Stomach (tissue), 4 donors: ENCODE data around the gene TRIM9.
A peak's percentile ranks its signal among the peaks of the same experiment; 100 is the strongest.

Experiments
- CTCF ChIP-seq, 7 experiments: fragments of 450-650 bp in 4 of 7; fragments of 200-600 bp in 3 of 7; sonication (generic) in 3 of 7; IDR thresholded peaks; one replicate each; pipeline ENCODE4 v1.5.1; 2016 to 2019; ENCODE audit warnings: antibody characterized with exemption in 7 of 7, control low read depth in 2 of 7, mild to moderate bottlenecking in 1 of 7
- POLR2A ChIP-seq, 4 donors: fragments of 450-650 bp; IDR thresholded peaks; one replicate each; pipeline ENCODE4 v1.6.1; 2016; ENCODE audit warnings: antibody characterized with exemption in 4 of 4, control low read depth in 2 of 4, mild to moderate bottlenecking in 1 of 4, moderate library complexity in 1 of 4
- POLR2AphosphoS5 ChIP-seq, 3 donors: sonication (generic); formaldehyde crosslinking; IDR thresholded peaks; one replicate each; pipeline ENCODE4 v1.6.1; 2016; ENCODE audit warnings: antibody characterized with exemption in 3 of 3

DNA sequence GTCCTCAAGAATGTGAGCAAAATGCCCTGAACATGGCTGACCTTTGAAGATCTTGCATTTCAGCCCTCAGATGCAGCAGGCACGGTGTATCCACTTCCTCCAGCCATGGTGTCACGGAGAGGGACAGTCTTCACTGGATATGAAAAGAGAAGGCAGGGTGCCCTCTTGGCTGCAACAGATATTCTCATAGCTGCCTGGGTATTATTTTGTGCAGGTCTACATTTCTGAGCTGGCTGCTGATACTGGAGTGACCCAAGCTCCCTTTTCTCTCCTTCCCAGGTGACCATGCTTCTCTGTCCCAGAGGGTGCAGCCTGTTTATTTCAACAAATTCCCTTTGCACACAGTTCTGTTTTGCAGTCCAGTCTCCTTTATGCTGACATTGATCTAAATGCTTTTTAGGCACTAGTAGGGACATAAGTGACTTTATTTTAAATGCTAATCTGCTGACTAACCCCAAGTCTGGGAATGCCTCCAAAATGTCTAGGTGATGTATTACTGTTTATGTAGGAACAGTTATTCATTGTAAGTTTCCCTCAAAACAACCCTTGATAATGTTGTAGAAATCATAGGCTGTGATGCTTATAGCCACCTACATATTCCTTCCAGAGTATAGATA is 133.2 kb downstream of the TRIM9 start:
- TF ChIP-seq POLR2A (IDR thresholded peaks at IDR 0.05) (no peak), CTCF (IDR thresholded peaks at IDR 0.05) (no peak), POLR2AphosphoS5 (IDR thresholded peaks at IDR 0.05) (peak in 2 of 3 donors; percentile 5 to 25)
